Measurements from ENCODE around the gene PCBP1. TPM values are rescaled to one million over a fixed set of nuclear protein-coding genes. Genes with fewer than 3 reads are reported as not detected.
A peak's percentile ranks its signal among the peaks of the same experiment; 100 is the strongest.

Gene PCBP1
- total RNA-seq, 1 experiment from 2014 or later, result 37.9 TPM

- peak; percentile 96 for DNase-seq (ENCODE audit: low read depth, low spot score)
- in situ Hi-C loops (cut with HindIII; ENCODE audit: low pct_unique_long_range_greater_than_20kb, low sequenced_read_pairs), result no loop called here
Measured at GRCh38 chr2:70070542-70071268, 16.6 kb upstream of the PCBP1 start.

DNA sequence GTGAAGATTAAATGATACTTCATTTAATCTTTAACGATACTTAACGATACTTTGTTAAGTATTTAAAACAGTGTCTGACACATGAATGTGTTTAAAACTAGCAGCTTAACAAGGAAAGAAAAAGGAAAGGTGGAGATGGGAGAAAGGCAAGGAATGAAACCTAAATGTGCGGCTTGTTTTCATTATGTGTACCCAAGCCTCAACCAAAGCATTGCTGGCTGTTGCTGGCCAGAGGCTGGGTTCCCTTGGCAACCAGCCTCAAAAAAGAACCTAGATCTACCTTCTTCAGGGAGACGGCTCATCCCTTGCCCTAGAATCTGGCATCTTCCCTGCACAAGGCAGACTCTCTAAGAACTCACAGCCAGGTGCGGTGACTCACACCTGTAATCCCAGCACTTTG lies 13.8 kb upstream of the PCBP1 start:
- in situ Hi-C loops (cut with HindIII; ENCODE audit: low pct_unique_long_range_greater_than_20kb, low sequenced_read_pairs), result no loop called here
- DNase-seq (ENCODE audit: low read depth, low spot score), result no peak

DNA sequence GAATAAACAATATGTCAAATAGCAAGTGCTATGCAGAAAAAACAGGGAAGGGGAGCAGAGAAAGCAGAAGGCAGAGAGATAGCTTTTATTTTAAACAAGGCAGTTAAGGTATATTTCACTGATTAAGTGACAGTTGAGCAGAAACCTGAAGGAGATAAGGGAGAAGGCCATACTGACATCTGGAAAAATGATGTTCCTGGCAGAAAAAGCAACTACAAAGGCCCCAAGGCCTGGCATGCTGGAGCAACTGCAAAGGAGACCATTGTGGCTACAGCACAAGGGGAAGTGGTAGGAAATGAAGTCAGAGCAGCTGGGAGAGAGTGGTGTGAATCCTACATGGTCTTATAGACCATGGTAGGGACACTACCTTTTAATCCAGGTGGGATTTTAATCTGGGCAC lies 8.9 kb upstream of the PCBP1 start:
- in situ Hi-C loops (cut with HindIII; ENCODE audit: low pct_unique_long_range_greater_than_20kb, low sequenced_read_pairs), result no loop called here
- DNase-seq (ENCODE audit: low read depth, low spot score), result no peak

DNA sequence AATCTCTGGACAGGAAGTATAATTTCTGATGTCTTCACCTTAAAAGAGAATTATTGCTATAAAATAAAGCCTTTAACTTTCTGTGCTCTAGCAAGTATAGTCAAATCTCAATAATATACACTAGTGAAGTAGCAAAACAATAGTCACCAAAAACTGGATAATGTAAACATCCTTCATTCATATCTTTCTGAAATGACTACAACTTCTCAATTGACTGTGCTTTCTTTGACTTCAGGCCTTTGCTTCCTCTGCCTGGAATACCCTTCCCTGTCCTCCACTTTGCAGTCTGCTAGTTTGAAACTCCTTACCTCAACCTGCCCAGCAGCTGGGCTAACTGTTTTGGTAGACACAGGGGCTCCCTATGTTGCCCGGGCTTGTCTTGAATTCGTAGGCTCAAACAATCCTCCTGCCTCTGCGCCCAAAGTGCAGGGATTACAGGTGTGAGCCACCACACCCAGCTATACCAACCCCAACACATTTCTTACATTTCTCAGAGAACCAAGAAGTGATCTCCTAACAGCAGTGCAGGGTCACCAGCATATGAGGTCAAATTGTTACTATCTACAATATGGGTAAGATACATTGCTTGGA lies 6.6 kb upstream of the PCBP1 start:
- no peak for DNase-seq (ENCODE audit: low read depth, low spot score)
- in situ Hi-C loops (cut with HindIII; ENCODE audit: low pct_unique_long_range_greater_than_20kb, low sequenced_read_pairs), result no loop called here

GRCh38 chr2:70081221-70081620 lies 6.1 kb upstream of the PCBP1 start:
- DNase-seq (ENCODE audit: low read depth, low spot score), result no peak
- in situ Hi-C loops (cut with HindIII; ENCODE audit: low pct_unique_long_range_greater_than_20kb, low sequenced_read_pairs), result no loop called here

DNA sequence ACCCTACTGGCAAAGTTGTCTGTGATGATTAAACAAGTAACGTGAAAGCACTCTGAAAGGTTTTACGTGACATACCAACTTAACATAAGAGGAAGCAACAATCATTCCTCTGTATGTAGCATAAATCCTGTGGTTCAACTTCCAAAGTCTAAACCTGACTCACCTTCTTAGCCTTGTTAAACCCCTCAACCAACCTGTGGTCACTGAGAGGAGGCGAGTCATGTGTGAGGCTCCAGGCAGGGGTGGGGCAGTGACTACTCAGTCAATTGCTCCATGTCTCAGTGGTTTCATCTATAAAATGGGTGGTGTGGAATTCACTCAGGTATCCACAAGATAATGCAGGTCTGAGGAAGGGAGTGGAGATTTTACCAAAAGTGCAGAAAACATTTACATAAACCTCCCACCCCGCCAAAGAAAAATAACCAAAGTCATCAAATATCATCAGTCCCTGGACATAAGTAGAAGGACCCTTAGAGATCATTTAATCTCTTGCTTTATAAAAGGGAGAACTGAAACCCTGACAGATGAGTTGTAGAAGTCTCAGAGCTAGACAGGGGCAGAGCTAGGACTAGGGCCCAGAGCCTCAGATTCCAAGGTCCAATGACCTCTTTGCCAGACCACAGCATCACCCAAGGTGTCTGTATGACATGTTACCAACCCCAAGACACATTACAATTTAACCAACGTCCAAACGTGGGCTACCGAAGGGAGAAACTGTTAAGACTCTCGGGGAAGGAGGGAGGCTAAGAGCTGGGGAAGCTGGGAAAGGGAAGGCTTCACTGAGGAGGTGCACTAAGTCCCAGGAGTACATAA lies 3.7 kb upstream of the PCBP1 start:
- in situ Hi-C loops (cut with HindIII; ENCODE audit: low pct_unique_long_range_greater_than_20kb, low sequenced_read_pairs), result no loop called here
- DNase-seq (ENCODE audit: low read depth, low spot score), result peak; percentile 37

GRCh38 chr2:70084973-70085710 lies 2.1 kb upstream of the PCBP1 start:
- in situ Hi-C loops (cut with HindIII; ENCODE audit: low pct_unique_long_range_greater_than_20kb, low sequenced_read_pairs), result no loop called here
- no peak for DNase-seq (ENCODE audit: low read depth, low spot score)

- DNase-seq (ENCODE audit: low read depth, low spot score), result no peak
- in situ Hi-C loops (cut with HindIII; ENCODE audit: low pct_unique_long_range_greater_than_20kb, low sequenced_read_pairs), result no loop called here
Measured at GRCh38 chr2:70085711-70086277, 1.5 kb upstream of the PCBP1 start.

DNA sequence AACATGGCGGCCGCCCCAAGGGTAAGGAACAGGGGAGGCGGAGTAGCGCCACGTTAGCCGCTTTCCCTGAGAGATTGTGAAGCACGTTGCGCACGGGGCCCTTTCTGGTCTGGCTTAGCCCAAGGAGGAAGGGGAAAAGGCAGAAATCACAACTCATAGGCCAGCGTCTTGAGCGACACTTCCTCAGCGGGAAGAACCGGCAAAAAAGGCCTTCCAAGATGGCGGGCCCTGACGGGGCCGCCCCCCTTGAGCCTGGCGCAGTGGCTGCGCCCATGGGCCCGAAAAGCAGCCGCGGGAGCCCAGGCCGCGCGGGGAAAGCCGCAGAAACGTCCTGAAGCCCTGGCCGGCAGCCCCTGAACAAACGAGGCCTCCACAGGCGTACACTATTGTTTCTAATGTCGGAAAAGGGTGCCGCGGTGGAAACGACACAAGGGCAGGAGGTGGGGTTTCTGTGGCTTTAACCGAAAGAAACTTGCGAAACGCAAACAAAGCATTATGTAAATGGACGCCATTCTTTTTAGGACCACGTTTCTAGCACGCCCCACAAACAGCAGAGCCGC lies 919 bp upstream of the PCBP1 start:
- in situ Hi-C loops (cut with HindIII; ENCODE audit: low pct_unique_long_range_greater_than_20kb, low sequenced_read_pairs), result no loop called here
- peak; percentile 89 for DNase-seq (ENCODE audit: low read depth, low spot score)

GRCh38 chr2:70087702-70088597 lies 673 bp downstream of the PCBP1 start:
- in situ Hi-C loops (cut with HindIII; ENCODE audit: low pct_unique_long_range_greater_than_20kb, low sequenced_read_pairs), result no loop called here
- DNase-seq (ENCODE audit: low read depth, low spot score), result peak; percentile 53

DNA sequence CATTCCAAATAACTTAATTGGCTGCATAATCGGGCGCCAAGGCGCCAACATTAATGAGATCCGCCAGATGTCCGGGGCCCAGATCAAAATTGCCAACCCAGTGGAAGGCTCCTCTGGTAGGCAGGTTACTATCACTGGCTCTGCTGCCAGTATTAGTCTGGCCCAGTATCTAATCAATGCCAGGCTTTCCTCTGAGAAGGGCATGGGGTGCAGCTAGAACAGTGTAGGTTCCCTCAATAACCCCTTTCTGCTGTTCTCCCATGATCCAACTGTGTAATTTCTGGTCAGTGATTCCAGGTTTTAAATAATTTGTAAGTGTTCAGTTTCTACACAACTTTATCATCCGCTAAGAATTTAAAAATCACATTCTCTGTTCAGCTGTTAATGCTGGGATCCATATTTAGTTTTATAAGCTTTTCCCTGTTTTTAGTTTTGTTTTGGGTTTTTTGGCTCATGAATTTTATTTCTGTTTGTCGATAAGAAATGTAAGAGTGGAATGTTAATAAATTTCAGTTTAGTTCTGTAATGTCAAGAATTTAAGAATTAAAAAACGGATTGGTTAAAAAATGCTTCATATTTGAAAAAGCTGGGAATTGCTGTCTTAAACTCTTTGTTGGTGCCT lies 1.4 kb downstream of the PCBP1 start:
- in situ Hi-C loops (cut with HindIII; ENCODE audit: low pct_unique_long_range_greater_than_20kb, low sequenced_read_pairs), result no loop called here
- DNase-seq (ENCODE audit: low read depth, low spot score), result no peak

DNA sequence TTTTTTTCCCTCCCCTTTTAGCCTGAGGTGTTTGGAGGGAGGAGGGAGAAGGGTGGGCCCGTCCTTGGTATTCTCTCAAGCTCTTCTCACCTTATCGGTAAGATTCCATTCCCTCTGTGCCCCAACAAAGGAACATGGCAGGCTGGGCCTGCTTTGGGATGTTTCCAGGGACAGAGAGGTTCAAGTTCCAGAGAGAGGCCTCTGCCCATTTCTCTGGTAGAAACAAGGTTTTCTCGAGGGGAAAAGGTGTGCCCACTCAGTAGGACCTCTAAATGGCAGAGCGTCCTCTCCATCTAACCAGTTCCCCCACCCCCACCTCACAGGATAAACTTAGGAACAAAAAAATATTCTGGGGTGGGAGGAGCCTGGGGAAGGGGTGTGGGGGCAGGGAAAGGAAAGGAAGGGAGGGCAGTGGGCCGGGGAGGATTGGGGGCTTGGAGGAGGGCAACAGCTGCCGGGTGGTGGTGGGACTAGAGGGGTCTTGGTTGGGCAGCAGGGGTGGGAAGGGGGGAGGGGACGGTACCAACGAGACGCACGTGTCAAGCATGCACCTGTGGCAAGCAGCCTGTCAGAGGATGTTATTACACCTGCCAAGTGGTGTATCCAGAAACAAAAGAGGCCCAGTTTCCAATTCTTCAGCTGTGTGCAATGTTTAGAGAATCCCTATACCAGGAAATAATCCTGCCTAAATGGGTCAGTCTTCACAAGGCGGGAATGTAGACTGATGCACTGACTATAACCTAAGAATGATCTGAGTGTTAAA lies 2.1 kb downstream of the PCBP1 start:
- peak; percentile 48 for DNase-seq (ENCODE audit: low read depth, low spot score)
- in situ Hi-C loops (cut with HindIII; ENCODE audit: low pct_unique_long_range_greater_than_20kb, low sequenced_read_pairs), result no loop called here

DNA sequence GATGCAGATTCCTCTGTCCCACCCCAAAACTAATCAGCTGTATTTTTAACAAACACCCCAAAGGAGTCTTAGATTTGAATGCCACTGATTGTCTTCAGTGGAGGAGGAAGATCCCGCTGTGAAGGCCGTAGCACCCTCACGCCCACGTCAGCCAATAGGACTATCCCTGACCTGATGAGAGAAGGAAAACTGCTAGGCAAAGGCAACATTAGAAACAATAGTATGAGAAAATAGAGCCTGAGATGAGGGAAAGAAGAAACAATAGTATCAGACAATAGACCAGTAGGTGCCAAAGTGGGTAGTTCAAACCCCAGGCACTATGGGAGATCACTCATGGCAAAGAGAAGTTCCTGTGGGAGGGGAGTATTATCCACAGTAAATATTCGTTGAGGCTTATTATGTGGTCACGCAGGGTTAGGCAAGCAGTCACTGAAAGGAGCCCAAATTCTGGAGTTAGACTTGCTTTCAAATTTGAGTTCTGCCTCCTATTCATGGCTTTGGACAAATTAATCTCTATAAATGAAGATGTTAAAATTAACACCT lies 2.8 kb downstream of the PCBP1 start:
- in situ Hi-C loops (cut with HindIII; ENCODE audit: low pct_unique_long_range_greater_than_20kb, low sequenced_read_pairs), result no loop called here
- DNase-seq (ENCODE audit: low read depth, low spot score), result no peak

GRCh38 chr2:70090706-70091334 lies 3.5 kb downstream of the PCBP1 start:
- DNase-seq (ENCODE audit: low read depth, low spot score), result no peak
- in situ Hi-C loops (cut with HindIII; ENCODE audit: low pct_unique_long_range_greater_than_20kb, low sequenced_read_pairs), result no loop called here

DNA sequence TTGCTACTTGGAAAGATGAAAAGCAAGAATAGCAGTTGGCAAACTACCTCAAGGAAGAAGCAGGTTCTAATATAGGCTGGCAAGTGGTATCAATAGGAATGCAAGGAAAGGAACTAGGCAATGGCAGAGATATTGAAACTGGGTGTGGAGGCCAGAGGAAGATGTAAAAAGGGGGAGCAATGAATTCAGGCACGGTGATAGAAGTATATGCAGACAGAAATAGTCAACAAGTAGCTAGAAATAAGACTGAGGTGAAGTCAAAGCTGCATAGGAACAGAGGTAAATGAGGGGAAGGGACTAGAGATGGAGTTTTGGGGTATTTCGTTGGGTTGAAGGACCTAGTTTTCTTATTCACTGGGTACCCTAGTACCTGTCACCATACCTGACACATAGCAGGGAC lies 4.1 kb downstream of the PCBP1 start:
- in situ Hi-C loops (cut with HindIII; ENCODE audit: low pct_unique_long_range_greater_than_20kb, low sequenced_read_pairs), result no loop called here

More for the DNA sequence above, 4.1 kb downstream of the PCBP1 start:
- no peak for DNase-seq (ENCODE audit: low read depth, low spot score)
